ENCODE data around the gene BRIP1. TPM values are rescaled to one million over a fixed set of nuclear protein-coding genes. Genes with fewer than 3 reads are reported as not detected.
A peak's percentile ranks its signal among the peaks of the same experiment; 100 is the strongest.

BRIP1 gene
- total and polyA plus RNA-seq, 2 donors (not counting 1 experiment from before 2014, with no cell fraction given) = 4.0 to 8.1 TPM

- H4K20me1 ChIP-seq (ENCODE audit: control insufficient read depth, extremely low read depth, insufficient read depth, low read length) = no peaks in the 10 kb centered on the region
- H3K4me3 ChIP-seq (replicated peaks in 1 of 4; ENCODE audit: control extremely low read depth in 1 of 4, insufficient read depth in 1 of 4, low read depth in 3 of 4, low read length in 4 of 4) = no peak overlapping the region
- no peak overlapping the region for H3K27ac ChIP-seq (ENCODE audit: insufficient read depth, low read length)
- TF ChIP-seq CTCF (conservative IDR thresholded peaks at IDR 0.05 in 1 of 2, IDR thresholded peaks at IDR 0.05 in 1 of 2; ENCODE audit: low read depth in 1 of 2, low read length in 2 of 2) (no peak), EZH2 (IDR thresholded peaks at IDR 0.05; ENCODE audit: low read length, missing control alignments) (no peak)
- no peaks in the 10 kb centered on the region for H3K4me1 ChIP-seq (ENCODE audit: control insufficient read depth, extremely low read depth, insufficient read depth, low read length)
- H2AFZ ChIP-seq (ENCODE audit: low read length) = no peak overlapping the region
- no peaks in the 10 kb centered on the region for H3K79me2 ChIP-seq (ENCODE audit: control insufficient read depth, insufficient read depth, low read length)
- H3K27me3 ChIP-seq (ENCODE audit: control insufficient read depth, insufficient read depth, low read length) = no peaks in the 10 kb centered on the region
- H3K9me3 ChIP-seq (ENCODE audit: control insufficient read depth, insufficient read depth, low read depth, low read length) = no peaks in the 10 kb centered on the region
- no peak for DNase-seq (ENCODE audit: low read depth in 2 of 2)
- H3K4me2 ChIP-seq (ENCODE audit: extremely low read depth, insufficient read depth, low read length) = no peak overlapping the region
- no peak overlapping the region for H3K9ac ChIP-seq (ENCODE audit: insufficient read depth, low read length)
- H3K36me3 ChIP-seq (ENCODE audit: control insufficient read depth, insufficient read depth, low read length) = no peaks in the 10 kb centered on the region
Observed at GRCh38 chr17:61815863-61816503, 47.3 kb downstream of the BRIP1 start.

GRCh38 chr17:61814485-61814884 lies 48.8 kb downstream of the BRIP1 start:
- H3K4me2 ChIP-seq (ENCODE audit: extremely low read depth, insufficient read depth, low read length) = no peak overlapping the region
- H3K4me1 ChIP-seq (ENCODE audit: control insufficient read depth, extremely low read depth, insufficient read depth, low read length) = peaks cover 3% of the 10 kb centered on the region
- no peaks in the 10 kb centered on the region for H4K20me1 ChIP-seq (ENCODE audit: control insufficient read depth, extremely low read depth, insufficient read depth, low read length)
- H2AFZ ChIP-seq (ENCODE audit: low read length) = no peak overlapping the region
- no peak overlapping the region for H3K27ac ChIP-seq (ENCODE audit: insufficient read depth, low read length)
- no peak for DNase-seq (ENCODE audit: low read depth in 2 of 2)
- no peak overlapping the region for H3K4me3 ChIP-seq (replicated peaks in 1 of 4; ENCODE audit: control extremely low read depth in 1 of 4, insufficient read depth in 1 of 4, low read depth in 3 of 4, low read length in 4 of 4)
- no peaks in the 10 kb centered on the region for H3K27me3 ChIP-seq (ENCODE audit: control insufficient read depth, insufficient read depth, low read length)
- H3K9ac ChIP-seq (ENCODE audit: insufficient read depth, low read length) = no peak overlapping the region
- TF ChIP-seq CTCF (conservative IDR thresholded peaks at IDR 0.05 in 1 of 2, IDR thresholded peaks at IDR 0.05 in 1 of 2; ENCODE audit: low read depth in 1 of 2, low read length in 2 of 2) (no peak), EZH2 (IDR thresholded peaks at IDR 0.05; ENCODE audit: low read length, missing control alignments) (no peak)
- H3K36me3 ChIP-seq (ENCODE audit: control insufficient read depth, insufficient read depth, low read length) = no peaks in the 10 kb centered on the region
- H3K79me2 ChIP-seq (ENCODE audit: control insufficient read depth, insufficient read depth, low read length) = no peaks in the 10 kb centered on the region
- no peaks in the 10 kb centered on the region for H3K9me3 ChIP-seq (ENCODE audit: control insufficient read depth, insufficient read depth, low read depth, low read length)

- DNase-seq (ENCODE audit: low read depth in 2 of 2) = peak in 1 of 2 donors; percentile 54
- Histone ChIP-seq H2AFZ (ENCODE audit: low read length) (no peak overlapping the region), H3K27me3 (ENCODE audit: control insufficient read depth, insufficient read depth, low read length) (no peaks in the 10 kb centered on the region)
Observed at GRCh38 chr17:61813211-61813610, 50.1 kb downstream of the BRIP1 start.

More at GRCh38 chr17:61813211-61813610, 50.1 kb downstream of the BRIP1 start:
- no peak for TF ChIP-seq CTCF (conservative IDR thresholded peaks at IDR 0.05 in 1 of 2, IDR thresholded peaks at IDR 0.05 in 1 of 2; ENCODE audit: low read depth in 1 of 2, low read length in 2 of 2)
- no peak for TF ChIP-seq EZH2 (IDR thresholded peaks at IDR 0.05; ENCODE audit: low read length, missing control alignments)
- H3K9ac ChIP-seq (ENCODE audit: insufficient read depth, low read length) = no peak overlapping the region
- H3K4me3 ChIP-seq (replicated peaks in 1 of 4; ENCODE audit: control extremely low read depth in 1 of 4, insufficient read depth in 1 of 4, low read depth in 3 of 4, low read length in 4 of 4) = no peak overlapping the region
- H4K20me1 ChIP-seq (ENCODE audit: control insufficient read depth, extremely low read depth, insufficient read depth, low read length) = no peaks in the 10 kb centered on the region
- peaks cover 3% of the 10 kb centered on the region for H3K4me1 ChIP-seq (ENCODE audit: control insufficient read depth, extremely low read depth, insufficient read depth, low read length)
- no peak overlapping the region for H3K4me2 ChIP-seq (ENCODE audit: extremely low read depth, insufficient read depth, low read length)
- no peaks in the 10 kb centered on the region for H3K36me3 ChIP-seq (ENCODE audit: control insufficient read depth, insufficient read depth, low read length)
- H3K79me2 ChIP-seq (ENCODE audit: control insufficient read depth, insufficient read depth, low read length) = no peaks in the 10 kb centered on the region
- H3K27ac ChIP-seq (ENCODE audit: insufficient read depth, low read length) = no peak overlapping the region
- no peaks in the 10 kb centered on the region for H3K9me3 ChIP-seq (ENCODE audit: control insufficient read depth, insufficient read depth, low read depth, low read length)
